Astrocyte (in vitro differentiated cells and primary cell): ENCODE measurements around the gene EHD4.

ENCODE experiments used
- EZH2 ChIP-seq: IDR thresholded peaks from 2 replicates; pipeline ENCODE4 v1.6.1; 2012; ENCODE audit warnings: mild to moderate bottlenecking, low read length, inconsistent platforms; ENCODE audit not compliant: insufficient read depth
- TF ChIP-seq, protein P1 (sequence below): IDR thresholded peaks from 2 replicates; pipeline ENCODE4 v1.5.1; 2011; ENCODE audit warnings: low read depth, mild to moderate bottlenecking, inconsistent platforms, low read length, moderate library complexity; ENCODE audit not compliant: insufficient read depth

DNA sequence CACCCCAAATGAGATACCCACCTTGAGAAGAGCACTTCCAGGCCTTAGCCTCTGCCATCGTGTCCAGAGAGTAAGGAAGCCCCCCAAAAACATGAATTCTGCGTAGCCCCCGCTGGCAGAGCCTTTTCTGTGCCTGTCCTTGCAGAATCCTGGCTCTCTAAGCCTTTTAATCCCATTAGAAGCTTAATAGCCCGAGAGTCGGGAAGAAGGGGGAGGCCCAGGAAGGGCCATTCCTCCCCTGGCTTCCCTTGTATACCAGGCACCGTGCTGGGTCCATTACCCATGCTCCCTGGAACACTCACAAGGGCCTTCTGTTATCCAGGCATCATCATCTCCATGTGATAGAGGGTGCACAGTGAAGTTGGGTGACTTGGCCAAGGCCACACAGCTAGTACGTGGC is 85.6 kb downstream of the EHD4 start:
- TF ChIP-seq, protein P1, sequence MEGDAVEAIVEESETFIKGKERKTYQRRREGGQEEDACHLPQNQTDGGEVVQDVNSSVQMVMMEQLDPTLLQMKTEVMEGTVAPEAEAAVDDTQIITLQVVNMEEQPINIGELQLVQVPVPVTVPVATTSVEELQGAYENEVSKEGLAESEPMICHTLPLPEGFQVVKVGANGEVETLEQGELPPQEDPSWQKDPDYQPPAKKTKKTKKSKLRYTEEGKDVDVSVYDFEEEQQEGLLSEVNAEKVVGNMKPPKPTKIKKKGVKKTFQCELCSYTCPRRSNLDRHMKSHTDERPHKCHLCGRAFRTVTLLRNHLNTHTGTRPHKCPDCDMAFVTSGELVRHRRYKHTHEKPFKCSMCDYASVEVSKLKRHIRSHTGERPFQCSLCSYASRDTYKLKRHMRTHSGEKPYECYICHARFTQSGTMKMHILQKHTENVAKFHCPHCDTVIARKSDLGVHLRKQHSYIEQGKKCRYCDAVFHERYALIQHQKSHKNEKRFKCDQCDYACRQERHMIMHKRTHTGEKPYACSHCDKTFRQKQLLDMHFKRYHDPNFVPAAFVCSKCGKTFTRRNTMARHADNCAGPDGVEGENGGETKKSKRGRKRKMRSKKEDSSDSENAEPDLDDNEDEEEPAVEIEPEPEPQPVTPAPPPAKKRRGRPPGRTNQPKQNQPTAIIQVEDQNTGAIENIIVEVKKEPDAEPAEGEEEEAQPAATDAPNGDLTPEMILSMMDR = no peak
- TF ChIP-seq EZH2 = no peak
